Measurements from ENCODE around the gene LRRC37A3.
"Not testable (repeated sequence)": the region's sequence is repeated elsewhere in the genome, so short reads cannot be mapped to it uniquely, and the experiment has no call there.

The LRRC37A3 gene

GRCh38 chr17:64947152-64947551 lies 27.9 kb upstream of the LRRC37A3 start:
- DNase-seq (ENCODE audit: low spot score), result no peak
- no peak for TF ChIP-seq CTCF (IDR thresholded peaks at IDR 0.05; ENCODE audit: extremely low read depth, missing control alignments)

GRCh38 chr17:64941761-64942160 lies 22.5 kb upstream of the LRRC37A3 start:
- TF ChIP-seq CTCF (IDR thresholded peaks at IDR 0.05; ENCODE audit: extremely low read depth, missing control alignments), result no peak
- no peak for DNase-seq (ENCODE audit: low spot score)

DNA sequence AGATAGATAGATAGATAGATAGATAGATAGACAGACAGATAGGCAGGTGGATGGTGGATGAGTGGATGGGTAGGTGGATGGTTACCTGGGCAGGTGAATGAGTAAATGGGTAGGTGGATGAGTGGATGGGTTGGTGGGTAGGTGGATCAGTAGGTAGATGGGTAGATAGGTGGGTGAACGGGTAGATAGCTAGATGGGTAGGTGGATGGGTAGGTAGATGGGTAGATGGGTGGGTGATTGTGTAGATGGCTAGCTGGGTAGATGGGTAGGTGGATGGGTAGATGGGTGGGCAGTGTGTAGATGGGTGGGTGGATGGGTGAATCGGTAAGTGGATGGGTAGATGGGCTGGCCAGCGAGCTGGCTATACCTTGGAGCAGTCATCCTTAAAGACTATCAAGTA lies 21.8 kb upstream of the LRRC37A3 start:
- TF ChIP-seq CTCF (IDR thresholded peaks at IDR 0.05; ENCODE audit: extremely low read depth, missing control alignments), result no peak
- DNase-seq (ENCODE audit: low spot score), result no peak

DNA sequence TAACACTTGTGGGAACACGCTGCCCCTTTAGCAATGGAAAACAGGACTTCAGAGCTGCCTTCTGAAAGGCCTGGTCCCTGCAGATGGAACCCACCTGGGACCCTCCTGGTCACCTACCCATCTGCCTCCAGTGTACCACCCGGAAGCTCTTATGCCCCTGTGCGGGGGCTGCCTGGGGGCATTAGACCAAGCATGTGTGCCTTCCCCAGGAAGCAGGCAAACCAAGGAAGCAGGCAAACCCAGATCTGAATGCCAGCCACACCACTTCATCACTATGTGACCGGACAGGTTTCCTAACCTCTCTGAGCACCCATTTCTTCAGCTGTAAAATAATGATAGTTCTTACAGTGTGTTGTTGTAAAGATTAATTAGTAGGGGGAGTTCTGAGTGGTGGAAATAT lies 20.8 kb upstream of the LRRC37A3 start:
- no peak for DNase-seq (ENCODE audit: low spot score)
- no peak for TF ChIP-seq CTCF (IDR thresholded peaks at IDR 0.05; ENCODE audit: extremely low read depth, missing control alignments)

DNA sequence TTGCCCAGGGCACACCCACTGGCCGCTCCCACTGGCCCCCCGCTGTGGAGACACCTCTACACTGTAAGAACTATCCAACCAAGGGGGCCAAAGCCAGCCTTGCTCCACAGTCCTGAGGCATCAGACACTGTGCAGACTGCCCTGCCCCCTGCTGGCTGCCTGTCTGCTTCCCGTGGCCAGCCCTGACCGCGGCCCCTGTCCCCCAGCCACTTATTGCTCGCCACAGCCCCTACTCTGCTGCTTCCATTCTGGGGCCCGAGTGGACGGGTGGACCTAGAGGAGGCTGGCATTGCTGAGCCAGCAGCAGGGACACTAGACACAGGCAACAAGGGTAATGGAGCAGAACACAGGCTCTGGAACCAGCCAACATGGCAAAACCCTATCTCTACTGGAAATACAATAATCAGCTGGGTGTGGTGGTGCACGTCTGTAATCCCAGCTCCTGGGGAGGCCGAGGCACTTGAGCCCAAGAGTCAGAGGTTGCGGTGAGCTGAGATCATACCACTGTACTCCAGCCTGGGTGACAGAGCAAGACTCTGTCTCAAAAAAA lies 19.7 kb upstream of the LRRC37A3 start:
- TF ChIP-seq CTCF (IDR thresholded peaks at IDR 0.05; ENCODE audit: extremely low read depth, missing control alignments), result peak; percentile 59
- peak; percentile 67 for DNase-seq (ENCODE audit: low spot score)

GRCh38 chr17:64938290-64938689 lies 19.0 kb upstream of the LRRC37A3 start:
- DNase-seq (ENCODE audit: low spot score), result no peak
- no peak for TF ChIP-seq CTCF (IDR thresholded peaks at IDR 0.05; ENCODE audit: extremely low read depth, missing control alignments)

- TF ChIP-seq CTCF (IDR thresholded peaks at IDR 0.05; ENCODE audit: extremely low read depth, missing control alignments), result no peak
- no peak for DNase-seq (ENCODE audit: low spot score)
Measured at GRCh38 chr17:64936117-64936516, 16.8 kb upstream of the LRRC37A3 start.

DNA sequence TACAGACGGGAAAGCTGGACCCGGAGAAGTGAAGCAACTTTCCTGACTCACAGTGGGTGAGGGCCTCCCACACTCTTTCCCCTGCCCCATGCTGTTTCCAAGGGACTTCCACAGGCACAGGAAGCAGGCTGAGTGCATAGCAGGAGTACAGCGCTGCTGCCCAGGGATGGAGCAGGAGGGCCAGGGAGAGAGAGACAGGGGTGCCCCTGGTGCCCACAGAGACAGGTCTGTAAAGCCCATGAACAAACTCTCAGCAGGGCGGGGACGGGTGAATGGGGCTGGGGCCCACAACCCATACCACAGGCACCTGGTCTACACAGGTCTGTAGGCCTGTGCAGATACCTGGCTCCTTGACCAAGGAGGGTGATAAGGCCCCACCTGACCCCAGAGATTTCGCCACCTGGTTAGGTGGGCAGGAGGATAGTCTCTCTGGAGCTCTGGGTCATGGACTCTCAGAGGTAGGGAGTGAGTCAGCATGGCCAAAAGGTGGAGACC lies 15.1 kb upstream of the LRRC37A3 start:
- DNase-seq (ENCODE audit: low spot score), result not testable (repeated sequence)

- DNase-seq (ENCODE audit: low spot score), result not testable (repeated sequence)
Measured at GRCh38 chr17:64932850-64933249, 13.6 kb upstream of the LRRC37A3 start.

DNA sequence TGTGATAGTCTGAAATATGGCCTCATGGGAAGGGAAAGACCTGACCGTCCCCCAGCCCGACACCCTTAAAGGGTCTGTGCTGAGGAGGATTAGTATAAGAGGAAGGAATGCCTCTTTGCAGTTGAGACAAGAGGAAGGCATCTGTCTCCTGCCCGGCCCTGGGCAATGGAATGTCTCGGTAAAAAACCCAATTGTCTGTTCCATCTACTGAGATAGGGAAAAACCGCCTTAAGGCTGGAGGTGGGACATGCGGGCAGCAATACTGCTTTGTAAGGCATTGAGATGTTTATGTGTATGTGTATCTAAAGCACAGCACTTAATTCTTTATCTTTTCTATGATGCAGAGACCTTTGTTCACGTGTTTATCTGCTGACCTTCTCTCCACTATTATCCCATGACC lies 11.1 kb upstream of the LRRC37A3 start:
- not testable (repeated sequence) for DNase-seq (ENCODE audit: low spot score)

- not testable (repeated sequence) for DNase-seq (ENCODE audit: low spot score)
Measured at GRCh38 chr17:64929419-64930209, 10.3 kb upstream of the LRRC37A3 start.
